PC-3 (cell line): Measurements from ENCODE around the gene TGFBR3. TPM values are rescaled to one million over a fixed set of nuclear protein-coding genes. Genes with fewer than 3 reads are reported as not detected.
A peak's percentile ranks its signal among the peaks of the same experiment; 100 is the strongest.
"Not testable (repeated sequence)": the region's sequence is repeated elsewhere in the genome, so short reads cannot be mapped to it uniquely, and the experiment has no call there.

Experiments used
- ATAC-seq: fragments of 200-7000 bp; cut with Tn5 transposase; 2 replicates; pipeline ENCODE4 v1.9.1; 2020; ENCODE audit warnings: mild to moderate bottlenecking, moderate library complexity
- BruUV-seq: library from RNA; stranded (reverse); fragments of 400-500 nt; replicated peaks from 2 replicates; lab custom pipeline; 2021; lab: Mats Ljungman, UMichigan
- CTCF ChIA-PET: fragments of 300-600 bp; sonication (Branson Sonifier 250); formaldehyde crosslinking; loops from one replicate; lab custom pipeline; 2022; ENCODE audit warnings: antibody characterized with exemption; lab: Charles Lee
- POLR2A ChIA-PET: fragments of 300-600 bp; sonication (Branson Sonifier 250); formaldehyde crosslinking; loops from one replicate; lab custom pipeline; 2022; ENCODE audit warnings: antibody characterized with exemption; ENCODE audit not compliant: unreplicated experiment; lab: Charles Lee
- DNase-seq: peaks from one replicate; pipeline ENCODE4 v3.0.0-alpha.2; 2015
- H2AFZ ChIP-seq: fragments of 300-600 bp; sonication (generic); 2 replicates; pipeline ENCODE4 v1.6.0; 2016; ENCODE audit warnings: antibody characterized with exemption, low read length
- H3F3A ChIP-seq: fragments of 300-600 bp; sonication (generic); one replicate; pipeline ENCODE4 v1.6.0; 2017; ENCODE audit warnings: antibody characterized with exemption, low read length, control low read depth, mild to moderate bottlenecking; ENCODE audit not compliant: unreplicated experiment
- H3K27ac ChIP-seq: fragments of 300-600 bp; sonication (generic); 2 replicates; pipeline ENCODE4 v1.5.1; 2016; ENCODE audit warnings: mild to moderate bottlenecking, low read length
- H3K27me3 ChIP-seq: fragments of 300-600 bp; sonication (generic); 2 replicates; pipeline ENCODE4 v1.6.1; 2016; ENCODE audit warnings: low read length, mixed read lengths
- H3K36me3 ChIP-seq: fragments of 300-600 bp; sonication (generic); 2 replicates; pipeline ENCODE4 v1.6.1; 2016; ENCODE audit warnings: low read depth, mixed run types, low read length, mixed read lengths
- H3K4me1 ChIP-seq: fragments of 300-600 bp; sonication (generic); 2 replicates; pipeline ENCODE4 v1.5.1; 2016; ENCODE audit warnings: low read length; ENCODE audit not compliant: insufficient read depth
- H3K4me2 ChIP-seq: fragments of 300-600 bp; sonication (generic); 2 replicates; pipeline ENCODE4 v1.6.0; 2016; ENCODE audit warnings: low read length
- H3K4me3 ChIP-seq: fragments of 300-600 bp; sonication (generic); 2 replicates; pipeline ENCODE4 v1.5.1; 2016; ENCODE audit warnings: mild to moderate bottlenecking, low read length, mixed read lengths
- H3K79me2 ChIP-seq: fragments of 300-600 bp; sonication (generic); 2 replicates; pipeline ENCODE4 v1.6.1; 2017; ENCODE audit warnings: low read length, mixed read lengths
- H3K9ac ChIP-seq: fragments of 300-600 bp; sonication (generic); 2 replicates; pipeline ENCODE4 v1.6.0; 2016; ENCODE audit warnings: mild to moderate bottlenecking, low read length
- H3K9me2 ChIP-seq: fragments of 300-600 bp; sonication (generic); replicated peaks from 2 replicates; pipeline ENCODE4 v1.6.1; 2016; ENCODE audit warnings: mixed run types, low read length, mixed read lengths
- H3K9me3 ChIP-seq: fragments of 300-600 bp; sonication (generic); 2 replicates; pipeline ENCODE4 v1.6.1; 2016; ENCODE audit warnings: low read length, mixed read lengths
- H4K20me1 ChIP-seq: fragments of 300-600 bp; sonication (generic); 2 replicates; pipeline ENCODE4 v1.6.1; 2016; ENCODE audit warnings: low read length, mixed read lengths
- CTCF ChIP-seq: fragments of 300-600 bp; sonication (generic); conservative IDR thresholded peaks from 2 replicates; pipeline ENCODE4 v1.5.1; 2017; ENCODE audit warnings: antibody characterized with exemption, low read depth, mild to moderate bottlenecking, low read length
- EZH2 ChIP-seq: fragments of 300-600 bp; sonication (generic); IDR thresholded peaks from one replicate; pipeline ENCODE4 v1.6.1; 2017; ENCODE audit warnings: antibody characterized with exemption, mild to moderate bottlenecking, low read length; ENCODE audit not compliant: unreplicated experiment
- EZH2phosphoT487 ChIP-seq: fragments of 300-600 bp; sonication (generic); IDR thresholded peaks from 2 replicates; pipeline ENCODE4 v1.6.1; 2018; ENCODE audit warnings: mild to moderate bottlenecking, antibody characterized with exemption, low read length, borderline replicate concordance
- intact Hi-C: fragments of 100-400 bp; cut with micrococcal nuclease; formaldehyde crosslinking; loops from 2 replicates; pipeline ENCODE4 v1.9.0; 2023
- total RNA-seq: library from RNA; depleted of rRNA; stranded (reverse); fragments of >200 nt; gene quantifications from 2 replicates; pipeline ENCODE4 v1.2.3, GENCODE V29; 2014

The TGFBR3 gene
- total RNA-seq, 1 experiment from 2014 or later = 2.8 TPM

GRCh38 chr1:91856996-91857395 lies 29.0 kb downstream of the TGFBR3 start:
- Histone ChIP-seq H4K20me1 (no peaks in the 10 kb centered on the region), H2AFZ (no peak overlapping the region), H3K79me2 (no peaks in the 10 kb centered on the region), H3K27ac (no peak overlapping the region), H3K36me3 (no peaks in the 10 kb centered on the region), H3K4me2 (no peak overlapping the region), H3K4me1 (peaks cover 6% of the 10 kb centered on the region), H3K27me3 (no peaks in the 10 kb centered on the region), H3K9ac (no peak overlapping the region), H3K4me3 (no peak overlapping the region), H3K9me2 (no peaks in the 10 kb centered on the region), H3F3A (no peaks in the 10 kb centered on the region), H3K9me3 (no peaks in the 10 kb centered on the region)
- DNase-seq = no peak
- BruUV-seq = no TSS peak
- ChIA-PET CTCF (no interaction called here), POLR2A (no interaction called here)
- ATAC-seq = no peak
- intact Hi-C loops = no loop called here
- no peak for TF ChIP-seq CTCF
- no peak for TF ChIP-seq EZH2

GRCh38 chr1:91854852-91855534 lies 31.0 kb downstream of the TGFBR3 start:
- Histone ChIP-seq H3K27ac (no peak overlapping the region), H3K4me2 (no peak overlapping the region), H3K36me3 (no peaks in the 10 kb centered on the region), H3K79me2 (no peaks in the 10 kb centered on the region), H3K4me1 (peaks cover 23% of the 10 kb centered on the region), H3K9me3 (no peaks in the 10 kb centered on the region), H3K4me3 (no peak overlapping the region), H3K9ac (no peak overlapping the region), H2AFZ (no peak overlapping the region), H3K9me2 (no peaks in the 10 kb centered on the region), H3K27me3 (no peaks in the 10 kb centered on the region), H3F3A (peaks cover 9% of the 10 kb centered on the region), H4K20me1 (no peaks in the 10 kb centered on the region)
- no TSS peak for BruUV-seq
- ChIA-PET POLR2A (no interaction called here), CTCF (no interaction called here)
- DNase-seq (no peak), ATAC-seq (no peak)
- TF ChIP-seq EZH2phosphoT487 (no peak), CTCF (no peak), EZH2 (no peak)
- intact Hi-C loops = no loop called here

- H3K27ac ChIP-seq = no peak overlapping the region
- no peaks in the 10 kb centered on the region for H3K9me2 ChIP-seq
- H3K4me1 ChIP-seq = peaks cover 23% of the 10 kb centered on the region
- BruUV-seq = no TSS peak
- no peaks in the 10 kb centered on the region for H4K20me1 ChIP-seq
- H2AFZ ChIP-seq = no peak overlapping the region
- H3F3A ChIP-seq = peaks cover 9% of the 10 kb centered on the region
- H3K9me3 ChIP-seq = no peaks in the 10 kb centered on the region
- no peak overlapping the region for H3K4me3 ChIP-seq
- no peaks in the 10 kb centered on the region for H3K79me2 ChIP-seq
- TF ChIP-seq EZH2phosphoT487 = no peak
- no peak overlapping the region for H3K4me2 ChIP-seq
- no peaks in the 10 kb centered on the region for H3K36me3 ChIP-seq
- intact Hi-C loops = no loop called here
- H3K27me3 ChIP-seq = no peaks in the 10 kb centered on the region
- DNase-seq (no peak), ATAC-seq (no peak)
- ChIA-PET POLR2A (no interaction called here), CTCF (no interaction called here)
- H3K9ac ChIP-seq = no peak overlapping the region
Measured at GRCh38 chr1:91853397-91853796, 32.6 kb downstream of the TGFBR3 start.

GRCh38 chr1:91852011-91852410 lies 33.9 kb downstream of the TGFBR3 start:
- H3K4me1 ChIP-seq = peaks cover 23% of the 10 kb centered on the region
- H3F3A ChIP-seq, H3K9ac ChIP-seq, ATAC-seq, H3K79me2 ChIP-seq, H3K9me2 ChIP-seq, H4K20me1 ChIP-seq, H3K27me3 ChIP-seq, H3K4me3 ChIP-seq, H3K36me3 ChIP-seq, DNase-seq, H3K9me3 ChIP-seq, H2AFZ ChIP-seq, BruUV-seq, POLR2A ChIA-PET, intact Hi-C loops: not testable (repeated sequence)
- CTCF ChIA-PET = interaction anchor here (0.6 kb wide), 1 partner anchor 32 kb away, joined by 3 read pairs; no protein-coding TSS in a partner anchor
- peak overlapping the region; percentile 21; the same call in 1 of the 2 replicates for H3K4me2 ChIP-seq
- peak overlapping the region; percentile 77; the same call in 1 of the 2 replicates for H3K27ac ChIP-seq
